Gastrocnemius medialis (tissue), 4 donors: ENCODE data around the gene ZYG11B. TPM values are rescaled to one million over a fixed set of nuclear protein-coding genes. Genes with fewer than 3 reads are reported as not detected.

ENCODE experiments used
- total RNA-seq, 4 donors: library from RNA; depleted of rRNA; stranded (reverse); fragments of >200 nt; gene quantifications; one replicate each; pipeline versions ENCODE4 v1.1.0 to v1.2.3, GENCODE V29; 2016

The ZYG11B gene
- total RNA-seq, 4 donors from 2014 or later = 136 to 248 (median 194) TPM

Other genes starting within 250 kb of the ZYG11B start
- 100 to 1,000 TPM in 1 of 4 donors, 10 to 100 TPM in 3; 51.7 to 152 (median 67.5) TPM for gene TUT4, start 173.4 kb upstream of the ZYG11B start, total RNA-seq
- 10 to 100 TPM in 1 of 4 donors, 1 to 10 TPM in 3; 1.7 to 13.0 (median 6.6) TPM for gene GPX7, start 124.1 kb upstream of the ZYG11B start, total RNA-seq
- gene SHISAL2A, start 93.3 kb upstream of the ZYG11B start, total RNA-seq = under 1 TPM in 2 of 4 donors, not detected in 2; 0.33 to 0.41 TPM
- 10 to 100 TPM; 18.7 to 22.3 (median 20.1) TPM for gene COA7, start 28.1 kb upstream of the ZYG11B start, total RNA-seq
- gene ZYG11A, start 116.3 kb downstream of the ZYG11B start, total RNA-seq = not detected
- gene ECHDC2, start 195.3 kb downstream of the ZYG11B start, total RNA-seq = 10 to 100 TPM; 15.9 to 49.4 (median 28.2) TPM
- gene SCP2, start 200.8 kb downstream of the ZYG11B start, total RNA-seq = 10 to 100 TPM; 44.6 to 75.4 (median 61.1) TPM